Measurements from ENCODE around the gene AFF1.

The AFF1 gene

GRCh38 chr4:87005690-87006425 lies 71.0 kb downstream of the AFF1 start:
- no peak for TF ChIP-seq CTCF (conservative IDR thresholded peaks at IDR 0.05; ENCODE audit: control insufficient read depth, insufficient read depth, low read depth, low read length)
- peak overlapping the region; percentile 61 for H3K4me3 ChIP-seq (ENCODE audit: control insufficient read depth, low read depth, low read length)
- DNase-seq (ENCODE audit: low read depth) = no peak

GRCh38 chr4:87006426-87006675 lies 71.5 kb downstream of the AFF1 start:
- DNase-seq (ENCODE audit: low read depth) = peak; percentile 86
- peak overlapping the region; percentile 61 for H3K4me3 ChIP-seq (ENCODE audit: control insufficient read depth, low read depth, low read length)
- TF ChIP-seq CTCF (conservative IDR thresholded peaks at IDR 0.05; ENCODE audit: control insufficient read depth, insufficient read depth, low read depth, low read length) = peak; percentile 22

GRCh38 chr4:87006676-87007527 lies 72.1 kb downstream of the AFF1 start:
- H3K4me3 ChIP-seq (ENCODE audit: control insufficient read depth, low read depth, low read length) = peak overlapping the region; percentile 61
- peak; percentile 87 for DNase-seq (ENCODE audit: low read depth)
- TF ChIP-seq CTCF (conservative IDR thresholded peaks at IDR 0.05; ENCODE audit: control insufficient read depth, insufficient read depth, low read depth, low read length) = no peak

- no peak for TF ChIP-seq CTCF (conservative IDR thresholded peaks at IDR 0.05; ENCODE audit: control insufficient read depth, insufficient read depth, low read depth, low read length)
- H3K4me3 ChIP-seq (ENCODE audit: control insufficient read depth, low read depth, low read length) = peak overlapping the region; percentile 61
- peak; percentile 44 for DNase-seq (ENCODE audit: low read depth)
Measured at GRCh38 chr4:87007528-87008446, 73.0 kb downstream of the AFF1 start.

- TF ChIP-seq CTCF (conservative IDR thresholded peaks at IDR 0.05; ENCODE audit: control insufficient read depth, insufficient read depth, low read depth, low read length) = no peak
- H3K4me3 ChIP-seq (ENCODE audit: control insufficient read depth, low read depth, low read length) = no peak overlapping the region
- no peak for DNase-seq (ENCODE audit: low read depth)
Measured at GRCh38 chr4:87009095-87009648, 74.4 kb downstream of the AFF1 start.

- DNase-seq (ENCODE audit: low read depth) = no peak
- no peak for TF ChIP-seq CTCF (conservative IDR thresholded peaks at IDR 0.05; ENCODE audit: control insufficient read depth, insufficient read depth, low read depth, low read length)
- H3K4me3 ChIP-seq (ENCODE audit: control insufficient read depth, low read depth, low read length) = no peak overlapping the region
Measured at GRCh38 chr4:87010192-87010591, 75.4 kb downstream of the AFF1 start.
